ENCODE results near the gene TMEM176A. TPM values are rescaled to one million over a fixed set of nuclear protein-coding genes. Genes with fewer than 3 reads are reported as not detected.

TMEM176A gene
- total RNA-seq, 2 donors from 2014 or later: 56.3 to 102 TPM

DNA sequence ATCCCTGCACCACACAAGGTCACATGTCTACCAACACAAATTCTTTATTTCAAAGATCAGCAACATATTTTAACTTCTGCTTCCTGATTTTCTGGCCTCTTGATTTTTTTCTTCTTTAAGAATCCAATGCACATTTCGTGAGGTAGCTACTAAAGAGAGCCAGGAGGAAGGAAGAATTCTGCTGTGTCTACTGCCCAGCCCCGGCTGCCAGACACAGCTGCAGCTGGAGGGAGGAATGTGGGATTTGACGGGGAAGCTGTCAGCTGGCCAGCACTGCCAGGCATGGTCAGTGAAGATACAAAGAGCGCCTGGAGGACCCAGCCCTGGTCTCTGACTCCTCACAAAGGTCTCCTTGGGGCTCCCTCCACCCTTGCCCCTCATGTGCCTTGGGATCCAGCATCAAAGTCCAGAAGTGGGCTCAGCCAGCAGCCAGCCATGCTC, 44.9 kb downstream of the TMEM176A start:
- Histone ChIP-seq H3K4me1 (peaks cover 0 to 11% of the 10 kb centered on the region in 2 donors), H3K27ac (no peak overlapping the region), H3K9me3 (no peaks in the 10 kb centered on the region), H3K27me3 (no peaks in the 10 kb centered on the region), H3K36me3 (no peaks in the 10 kb centered on the region), H3K4me3 (no peak overlapping the region)
- DNase-seq (ENCODE audit: low spot score): no peak
- TF ChIP-seq, protein P1, sequence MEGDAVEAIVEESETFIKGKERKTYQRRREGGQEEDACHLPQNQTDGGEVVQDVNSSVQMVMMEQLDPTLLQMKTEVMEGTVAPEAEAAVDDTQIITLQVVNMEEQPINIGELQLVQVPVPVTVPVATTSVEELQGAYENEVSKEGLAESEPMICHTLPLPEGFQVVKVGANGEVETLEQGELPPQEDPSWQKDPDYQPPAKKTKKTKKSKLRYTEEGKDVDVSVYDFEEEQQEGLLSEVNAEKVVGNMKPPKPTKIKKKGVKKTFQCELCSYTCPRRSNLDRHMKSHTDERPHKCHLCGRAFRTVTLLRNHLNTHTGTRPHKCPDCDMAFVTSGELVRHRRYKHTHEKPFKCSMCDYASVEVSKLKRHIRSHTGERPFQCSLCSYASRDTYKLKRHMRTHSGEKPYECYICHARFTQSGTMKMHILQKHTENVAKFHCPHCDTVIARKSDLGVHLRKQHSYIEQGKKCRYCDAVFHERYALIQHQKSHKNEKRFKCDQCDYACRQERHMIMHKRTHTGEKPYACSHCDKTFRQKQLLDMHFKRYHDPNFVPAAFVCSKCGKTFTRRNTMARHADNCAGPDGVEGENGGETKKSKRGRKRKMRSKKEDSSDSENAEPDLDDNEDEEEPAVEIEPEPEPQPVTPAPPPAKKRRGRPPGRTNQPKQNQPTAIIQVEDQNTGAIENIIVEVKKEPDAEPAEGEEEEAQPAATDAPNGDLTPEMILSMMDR (IDR thresholded peaks at IDR 0.05): no peak

DNA sequence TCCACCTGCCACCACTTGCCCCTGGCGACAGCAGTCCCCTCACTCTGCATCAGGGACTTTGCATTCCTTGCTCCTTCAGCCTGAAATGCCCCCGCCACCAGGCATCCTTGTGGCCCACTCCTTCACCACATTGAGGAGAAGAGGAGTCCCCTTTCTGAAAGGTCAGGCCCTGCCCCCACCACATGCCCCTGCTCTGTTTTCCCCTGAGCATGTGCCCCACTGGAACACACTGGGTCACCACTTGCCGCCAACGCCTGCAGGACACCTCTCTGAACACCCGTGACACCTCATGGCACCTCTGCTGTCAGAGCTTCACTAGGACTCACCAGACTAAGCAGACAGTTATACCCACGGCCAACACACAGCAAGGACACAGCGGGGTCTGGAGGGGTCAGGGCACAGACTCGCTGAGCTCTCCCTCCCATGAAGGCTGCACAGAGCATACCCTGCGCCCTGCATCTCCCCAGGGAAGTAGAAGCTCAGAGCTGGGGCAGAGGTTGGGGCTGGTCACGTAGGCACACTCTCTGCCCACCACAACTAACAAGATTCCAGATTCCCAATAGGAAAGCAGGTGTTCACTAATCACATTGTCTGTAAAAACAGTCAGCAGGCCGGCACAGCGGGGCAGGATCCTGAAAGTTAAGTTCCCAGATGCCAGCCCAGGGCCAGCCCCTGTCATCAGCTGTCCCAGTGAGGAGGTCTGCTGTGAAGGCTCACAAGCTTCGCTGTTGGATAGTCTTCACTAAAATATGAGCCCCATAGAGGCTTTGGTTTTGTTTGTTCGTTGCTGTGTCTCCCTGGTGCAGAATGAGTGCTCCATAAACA, 45.9 kb downstream of the TMEM176A start:
- Histone ChIP-seq H3K4me3 (no peak overlapping the region), H3K4me1 (peaks cover 0 to 11% of the 10 kb centered on the region in 2 donors), H3K36me3 (no peaks in the 10 kb centered on the region), H3K27ac (no peak overlapping the region), H3K9me3 (no peaks in the 10 kb centered on the region), H3K27me3 (no peaks in the 10 kb centered on the region)
- TF ChIP-seq, protein P1 (IDR thresholded peaks at IDR 0.05): no peak
- no peak for DNase-seq (ENCODE audit: low spot score)

DNA sequence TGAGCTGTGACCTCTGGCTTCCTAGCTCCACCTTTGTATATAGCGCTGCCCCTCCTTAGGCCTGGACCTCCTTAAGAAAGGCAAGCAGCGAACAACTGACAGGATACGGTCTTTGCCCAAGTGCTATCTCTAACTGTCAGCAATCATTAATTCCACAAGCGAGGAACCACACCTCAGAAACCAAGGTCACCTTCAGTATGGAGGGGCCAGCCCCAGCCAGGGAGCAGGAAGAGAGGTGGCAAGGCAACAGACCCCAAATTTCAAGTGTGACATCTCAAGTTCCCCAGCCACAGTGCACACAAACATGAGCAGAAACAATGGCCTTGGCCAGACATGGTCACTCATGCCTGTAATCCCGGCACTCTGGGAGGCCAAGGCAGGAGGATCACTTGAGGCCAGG, 47.0 kb downstream of the TMEM176A start:
- TF ChIP-seq, protein P1 (IDR thresholded peaks at IDR 0.05): no peak
- no peak overlapping the region for H3K4me3 ChIP-seq
- no peak overlapping the region for H3K27ac ChIP-seq
- H3K36me3 ChIP-seq: no peaks in the 10 kb centered on the region
- no peaks in the 10 kb centered on the region for H3K27me3 ChIP-seq
- DNase-seq (ENCODE audit: low spot score): no peak
- H3K9me3 ChIP-seq: no peaks in the 10 kb centered on the region
- peaks cover 0 to 11% of the 10 kb centered on the region in 2 donors for H3K4me1 ChIP-seq

DNA sequence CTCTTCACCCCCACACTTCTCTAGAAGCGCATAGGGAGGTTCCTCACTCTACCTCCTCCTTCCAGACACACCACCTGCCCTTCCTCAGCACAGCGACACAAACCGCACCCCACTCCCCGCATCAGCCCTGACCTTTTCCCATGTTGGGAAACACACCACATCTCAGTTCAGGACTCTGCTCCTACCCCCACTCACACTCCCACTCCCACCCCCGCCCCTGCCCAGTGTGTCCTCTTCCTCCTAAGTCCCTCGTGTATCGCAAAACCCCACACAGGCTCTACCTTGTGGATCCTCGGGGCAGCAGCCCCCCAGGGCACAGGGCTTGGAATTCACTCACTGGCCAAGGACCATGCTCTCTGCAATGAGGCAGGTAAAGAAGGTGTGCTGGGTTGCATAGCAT, 47.5 kb downstream of the TMEM176A start:
- peak; percentile 18 for DNase-seq (ENCODE audit: low spot score)
- H3K27me3 ChIP-seq: no peaks in the 10 kb centered on the region
- peaks cover 0 to 11% of the 10 kb centered on the region in 2 donors for H3K4me1 ChIP-seq
- H3K27ac ChIP-seq: no peak overlapping the region
- H3K9me3 ChIP-seq: no peaks in the 10 kb centered on the region
- TF ChIP-seq, protein P1 (IDR thresholded peaks at IDR 0.05): no peak
- H3K4me3 ChIP-seq: no peak overlapping the region
- no peaks in the 10 kb centered on the region for H3K36me3 ChIP-seq

DNA sequence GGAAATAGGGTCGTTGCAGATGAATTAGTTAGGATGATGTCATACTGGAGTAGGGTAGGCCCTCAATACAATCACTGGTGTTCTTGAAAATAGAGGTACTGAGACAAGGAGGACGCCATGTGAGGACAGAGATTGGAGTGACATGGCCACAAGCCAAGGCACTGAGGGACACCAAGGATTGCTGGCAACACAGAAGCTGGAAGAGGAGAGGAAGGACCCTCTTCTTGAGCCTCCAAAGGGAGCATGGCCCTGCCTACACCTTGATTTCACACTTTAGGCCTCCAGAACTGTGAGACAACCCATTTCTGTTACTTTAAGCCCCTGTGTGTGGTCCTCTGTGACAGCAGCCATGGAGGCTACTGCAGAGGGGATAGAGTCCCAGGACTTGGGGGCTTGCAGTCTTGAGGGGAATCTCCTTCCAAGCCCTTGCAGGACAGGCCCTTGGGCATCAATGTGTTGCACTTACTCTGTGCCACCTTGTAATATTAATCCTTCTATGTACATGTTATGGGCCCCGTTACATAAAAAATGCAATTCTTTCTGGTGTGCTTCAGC, 48.1 kb downstream of the TMEM176A start:
- Histone ChIP-seq H3K4me1 (peaks cover 0 to 11% of the 10 kb centered on the region in 2 donors), H3K4me3 (no peak overlapping the region), H3K27me3 (no peaks in the 10 kb centered on the region), H3K36me3 (no peaks in the 10 kb centered on the region), H3K9me3 (no peaks in the 10 kb centered on the region), H3K27ac (no peak overlapping the region)
- TF ChIP-seq, protein P1 (IDR thresholded peaks at IDR 0.05): no peak
- DNase-seq (ENCODE audit: low spot score): peak; percentile 23

Data from right atrium auricular region (tissue), 2 donors.